NCI-H748 (cell line): Measurements from ENCODE around the gene NAT16.
A peak's percentile ranks its signal among the peaks of the same experiment; 100 is the strongest.

Source experiments
- DNase-seq: peaks from one replicate; lab custom pipeline; 2025; ENCODE audit not compliant: unreplicated experiment; lab: John Stamatoyannopoulos, UW

Gene NAT16

GRCh38 chr7:101172005-101172853 lies 7.9 kb downstream of the NAT16 start:
- DNase-seq = peak; percentile 76

GRCh38 chr7:101171442-101171837 lies 8.7 kb downstream of the NAT16 start:
- DNase-seq = peak; percentile 29

GRCh38 chr7:101170617-101171441 lies 9.3 kb downstream of the NAT16 start:
- DNase-seq = no peak

- DNase-seq = peak; percentile 71
Measured at GRCh38 chr7:101169838-101170551, 10.1 kb downstream of the NAT16 start.

DNA sequence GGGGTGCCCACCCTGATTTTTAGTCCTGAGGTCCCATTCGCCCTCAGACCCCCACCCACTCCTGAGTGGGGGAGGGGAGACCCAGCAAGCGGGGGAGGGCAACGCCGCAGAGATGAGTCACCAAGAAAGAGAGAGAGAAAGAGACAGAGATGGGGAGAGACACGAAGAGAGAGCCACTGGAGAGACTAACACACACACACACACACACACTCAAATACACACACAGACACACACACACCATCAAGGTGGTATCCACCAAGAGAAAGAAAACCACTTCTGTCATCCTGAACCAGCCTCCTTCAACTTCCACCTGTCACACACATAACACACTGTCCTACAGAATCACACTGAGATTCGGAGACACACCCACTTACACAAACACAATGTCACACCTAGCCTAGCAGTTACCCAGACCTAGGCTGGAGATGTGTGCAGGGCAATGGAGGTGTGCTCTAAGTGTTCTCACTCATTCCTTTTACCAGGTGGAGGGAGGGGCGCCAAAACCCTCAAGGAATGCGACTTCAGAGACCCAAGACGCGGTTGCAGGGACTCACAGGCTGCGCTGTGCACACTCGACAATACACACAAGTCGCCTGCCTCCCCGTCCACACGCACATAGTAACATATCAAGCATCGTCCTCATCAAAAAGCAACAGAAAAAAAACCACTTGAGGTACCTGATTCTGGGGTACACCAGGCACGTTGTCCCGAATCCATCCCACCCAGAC lies 10.8 kb downstream of the NAT16 start:
- DNase-seq = peak; percentile 59

- DNase-seq = no peak
Measured at GRCh38 chr7:101168412-101169049, 11.6 kb downstream of the NAT16 start.

- no peak for DNase-seq
Measured at GRCh38 chr7:101167645-101168411, 12.3 kb downstream of the NAT16 start.

- DNase-seq = peak; percentile 43
Measured at GRCh38 chr7:101166909-101167644, 13.0 kb downstream of the NAT16 start.

- DNase-seq = no peak
Measured at GRCh38 chr7:101166648-101166908, 13.5 kb downstream of the NAT16 start.

- DNase-seq = peak; percentile 50
Measured at GRCh38 chr7:101165958-101166647, 14.0 kb downstream of the NAT16 start.

DNA sequence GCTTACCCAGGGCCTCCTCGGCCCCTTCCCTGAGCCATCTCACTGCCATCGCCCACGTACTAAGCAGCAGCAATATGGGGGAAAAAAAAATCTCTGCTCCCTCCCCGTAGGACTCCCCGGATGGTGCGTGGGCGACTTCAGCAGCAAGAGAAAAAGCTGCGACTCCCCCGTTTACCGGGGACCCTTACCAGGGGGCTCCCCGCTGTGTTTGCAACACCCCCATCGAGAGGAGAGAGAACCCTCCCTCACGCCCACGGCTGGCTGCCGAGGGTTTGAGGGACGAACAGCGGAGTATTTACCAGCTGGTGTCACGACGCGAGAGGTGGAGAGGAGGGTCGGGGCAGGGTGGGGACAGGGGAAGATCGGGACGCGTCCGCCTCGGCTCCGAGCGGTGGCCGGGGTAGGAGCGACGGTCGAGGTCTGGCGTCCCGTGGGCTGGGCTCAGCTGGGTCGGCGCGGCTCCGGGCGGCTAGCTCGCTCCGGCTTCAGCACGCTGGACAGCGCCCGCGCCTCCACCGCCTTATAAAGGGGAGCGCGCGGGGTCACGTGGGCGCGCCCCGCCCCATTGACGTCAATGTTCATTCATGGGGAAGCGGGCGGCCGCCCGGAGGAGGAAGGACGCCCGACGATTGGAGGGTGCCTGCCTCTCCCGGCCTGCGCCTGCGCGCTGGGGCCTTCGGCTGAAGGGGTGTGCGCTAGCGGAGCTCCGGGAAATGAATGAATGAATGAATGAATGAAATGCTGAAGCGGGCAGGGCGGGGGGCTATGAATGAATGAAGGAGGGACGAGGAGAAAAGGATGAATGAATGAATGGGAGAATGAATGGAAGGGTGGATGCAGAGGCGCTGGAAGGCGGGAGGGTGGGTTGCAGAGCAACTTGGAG lies 14.8 kb downstream of the NAT16 start, which contains the start of gene VGF:
VGF (minus strand) TSS at position 495 of the 883 bp plus-strand sequence. CDS start 726 bp downstream, outside the sequence.
- peak; percentile 97 for DNase-seq

GRCh38 chr7:101164071-101164840 lies 15.8 kb downstream of the NAT16 start:
- DNase-seq = peak; percentile 64

DNA sequence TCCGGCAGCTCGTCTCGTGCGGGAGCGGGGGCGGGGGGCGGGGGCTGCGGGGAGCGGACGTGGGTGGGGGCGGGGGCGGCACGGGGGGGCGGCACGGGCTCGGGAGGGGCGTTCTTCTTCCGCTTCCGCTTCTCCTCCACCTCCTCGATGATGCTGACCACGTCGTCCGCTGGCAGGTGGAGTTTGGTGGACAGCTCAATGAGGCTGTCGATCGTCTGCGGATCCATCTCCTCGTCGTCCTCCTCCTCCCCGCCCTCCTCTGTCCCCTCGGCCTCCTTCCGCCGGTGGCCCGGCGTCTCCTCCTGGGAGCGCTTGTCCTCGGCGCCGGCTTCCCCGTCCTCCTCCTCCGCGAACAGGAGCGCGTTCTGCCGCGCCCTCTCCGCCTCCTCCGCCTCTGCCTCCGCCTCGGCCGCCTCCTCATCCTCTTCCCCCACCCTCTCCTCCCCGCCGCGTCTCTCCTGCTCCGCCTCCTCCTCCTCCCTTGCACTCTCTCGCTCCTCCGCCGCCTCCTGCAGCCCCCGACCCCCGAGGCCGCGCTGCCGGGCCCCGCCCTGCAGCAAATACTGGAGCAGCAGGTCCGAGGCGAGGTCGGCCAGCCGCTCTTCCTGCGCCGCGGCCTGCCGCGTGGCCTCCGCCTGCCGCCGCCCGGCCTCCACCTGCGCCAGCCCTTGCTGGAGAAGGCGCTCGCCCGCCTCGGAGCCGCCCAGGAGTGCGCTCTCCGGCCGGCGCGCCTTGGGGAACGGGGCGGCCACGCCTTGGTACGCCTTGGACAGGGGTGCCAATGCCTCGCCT lies 16.6 kb downstream of the NAT16 start:
- peak; percentile 89 for DNase-seq

DNA sequence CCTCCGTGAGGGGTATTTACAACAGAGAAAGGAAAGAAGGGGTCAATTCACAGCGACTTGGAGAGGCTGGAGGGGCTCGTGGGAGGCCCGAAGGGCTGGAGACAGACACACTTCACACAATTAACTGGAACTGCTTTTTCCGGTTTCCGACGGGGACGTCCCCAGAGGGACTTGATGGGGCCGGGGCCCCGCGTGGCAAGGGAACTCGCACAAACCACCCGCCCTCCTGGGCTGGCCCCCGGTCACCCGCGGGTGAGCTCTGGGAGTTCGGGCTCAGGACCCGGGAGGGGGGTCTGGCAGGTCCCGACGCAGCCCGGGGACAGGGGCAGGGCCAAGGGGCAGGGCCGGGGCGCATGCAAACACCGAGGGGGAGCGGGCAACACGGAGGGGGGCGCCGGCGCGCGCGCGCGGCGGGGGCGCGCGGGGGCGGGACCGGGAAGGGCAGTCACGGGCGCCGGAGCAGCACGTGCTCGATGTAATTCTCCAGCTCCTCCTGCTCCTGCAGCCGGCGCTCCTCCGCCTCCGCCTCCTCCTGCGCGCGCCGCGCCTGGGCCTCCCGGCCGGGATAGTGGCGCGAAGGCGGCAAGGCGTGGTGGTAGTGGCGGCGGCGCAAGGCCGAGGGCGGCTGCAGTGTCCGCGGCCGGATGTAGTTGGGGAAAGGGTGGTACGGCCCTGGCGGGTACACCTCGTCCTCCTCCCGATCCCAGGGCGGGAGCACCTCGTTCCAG lies 17.4 kb downstream of the NAT16 start:
- DNase-seq = peak; percentile 89
